Fibroblast of the aortic adventitia (primary cell): ENCODE data around the gene NBEAL2. TPM values are rescaled to one million over a fixed set of nuclear protein-coding genes. Genes with fewer than 3 reads are reported as not detected.

Source experiments
- DNase-seq: peaks from one replicate; pipeline ENCODE4 v3.0.0-alpha.2; 2010; ENCODE audit warnings: low read depth
- H3K4me3 ChIP-seq: 2 replicates; pipeline ENCODE4 v1.5.1; 2011; ENCODE audit warnings: low read depth, mild to moderate bottlenecking, control low read depth, low read length, moderate library complexity
- total RNA-seq: library from RNA; depleted of rRNA; stranded (reverse); fragments of >200 nt; gene quantifications from 2 replicates; pipeline ENCODE4 v1.2.3, GENCODE V29; 2012; ENCODE audit warnings: low replicate concordance
- TF ChIP-seq, protein P1 (sequence below): IDR thresholded peaks from 2 replicates; pipeline ENCODE4 v1.5.1; 2011; ENCODE audit warnings: mild to moderate bottlenecking, low read length, control low read depth, inconsistent platforms; ENCODE audit not compliant: insufficient read depth

Gene NBEAL2
- total RNA-seq, 1 donor: 4.4 TPM

DNA sequence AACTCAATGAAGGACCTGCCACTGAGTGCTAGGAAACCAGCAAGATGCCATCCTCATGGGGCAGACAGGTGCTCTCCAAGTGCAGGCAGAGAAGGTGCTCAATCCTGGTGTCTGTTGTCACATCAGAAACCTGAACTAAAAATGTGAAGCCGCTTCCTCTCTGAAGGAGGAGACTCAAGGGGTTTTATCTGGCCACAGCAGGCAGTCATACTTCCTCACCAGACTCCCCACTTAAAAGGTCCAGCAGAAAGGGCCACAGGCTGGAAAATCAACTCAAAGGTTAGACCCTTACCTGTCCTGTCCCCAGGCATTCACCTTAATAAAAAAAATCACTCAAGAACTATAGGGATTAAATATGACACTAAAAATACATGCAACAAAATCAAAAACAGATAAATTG, 7.7 kb upstream of the NBEAL2 start:
- no peak for DNase-seq
- no peak overlapping the region for H3K4me3 ChIP-seq
- TF ChIP-seq, protein P1, sequence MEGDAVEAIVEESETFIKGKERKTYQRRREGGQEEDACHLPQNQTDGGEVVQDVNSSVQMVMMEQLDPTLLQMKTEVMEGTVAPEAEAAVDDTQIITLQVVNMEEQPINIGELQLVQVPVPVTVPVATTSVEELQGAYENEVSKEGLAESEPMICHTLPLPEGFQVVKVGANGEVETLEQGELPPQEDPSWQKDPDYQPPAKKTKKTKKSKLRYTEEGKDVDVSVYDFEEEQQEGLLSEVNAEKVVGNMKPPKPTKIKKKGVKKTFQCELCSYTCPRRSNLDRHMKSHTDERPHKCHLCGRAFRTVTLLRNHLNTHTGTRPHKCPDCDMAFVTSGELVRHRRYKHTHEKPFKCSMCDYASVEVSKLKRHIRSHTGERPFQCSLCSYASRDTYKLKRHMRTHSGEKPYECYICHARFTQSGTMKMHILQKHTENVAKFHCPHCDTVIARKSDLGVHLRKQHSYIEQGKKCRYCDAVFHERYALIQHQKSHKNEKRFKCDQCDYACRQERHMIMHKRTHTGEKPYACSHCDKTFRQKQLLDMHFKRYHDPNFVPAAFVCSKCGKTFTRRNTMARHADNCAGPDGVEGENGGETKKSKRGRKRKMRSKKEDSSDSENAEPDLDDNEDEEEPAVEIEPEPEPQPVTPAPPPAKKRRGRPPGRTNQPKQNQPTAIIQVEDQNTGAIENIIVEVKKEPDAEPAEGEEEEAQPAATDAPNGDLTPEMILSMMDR: no peak

DNA sequence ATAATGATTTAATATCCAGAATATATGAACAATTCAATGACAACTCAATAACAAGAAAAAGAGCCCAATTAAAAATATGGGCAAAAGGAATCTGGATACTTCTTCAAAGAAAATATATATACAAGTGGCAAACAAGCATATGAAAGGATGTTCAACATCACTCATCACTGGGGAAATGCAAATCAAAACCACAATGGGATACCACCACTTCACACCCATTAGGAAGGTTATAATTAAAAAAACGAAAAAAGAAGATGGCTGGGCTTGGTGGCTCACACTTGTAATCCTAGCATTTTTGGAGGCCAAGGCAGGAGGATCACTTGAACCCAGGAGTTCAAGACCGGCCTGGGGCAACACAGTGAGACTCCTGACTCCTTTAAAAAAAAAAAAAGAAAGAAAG, 7.1 kb upstream of the NBEAL2 start:
- no peak overlapping the region for H3K4me3 ChIP-seq
- DNase-seq: no peak
- TF ChIP-seq, protein P1: no peak

DNA sequence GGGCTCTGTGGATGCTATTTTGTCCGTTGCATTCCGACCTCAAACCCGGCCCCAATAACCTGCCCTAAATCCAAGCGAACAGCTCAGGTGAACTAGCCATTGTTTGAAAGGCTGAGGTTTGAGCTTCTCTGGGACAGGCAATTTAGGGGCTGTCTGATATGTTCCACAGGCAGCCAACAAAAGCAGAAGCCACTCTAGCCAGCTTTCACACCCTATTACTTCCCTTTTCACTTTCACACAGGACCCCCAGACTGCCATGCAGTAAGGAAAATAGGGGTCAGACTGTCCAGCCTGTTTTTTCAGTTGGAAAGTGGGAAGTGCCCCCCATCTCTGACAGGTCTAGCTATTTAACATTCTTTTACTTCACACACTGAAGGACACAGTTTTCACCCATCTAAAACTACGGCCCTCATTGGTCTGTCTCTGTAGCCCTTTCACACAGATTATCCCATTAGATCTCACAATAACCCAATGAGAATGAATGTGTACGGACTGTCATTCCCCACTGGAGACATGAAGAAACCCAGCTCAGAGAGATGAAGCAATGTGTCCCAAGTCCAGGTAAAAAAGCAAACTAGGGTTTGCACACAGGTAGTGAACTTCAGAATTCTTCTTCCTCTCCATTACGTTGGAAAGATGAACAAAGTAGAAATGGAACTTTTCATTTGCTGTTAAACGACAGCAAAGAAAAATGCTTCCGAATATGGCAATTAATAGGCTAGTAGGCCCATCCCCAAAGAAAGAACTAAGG, 4.9 kb upstream of the NBEAL2 start:
- peak overlapping the region; percentile 5 for H3K4me3 ChIP-seq
- no peak for DNase-seq
- TF ChIP-seq, protein P1: no peak

DNA sequence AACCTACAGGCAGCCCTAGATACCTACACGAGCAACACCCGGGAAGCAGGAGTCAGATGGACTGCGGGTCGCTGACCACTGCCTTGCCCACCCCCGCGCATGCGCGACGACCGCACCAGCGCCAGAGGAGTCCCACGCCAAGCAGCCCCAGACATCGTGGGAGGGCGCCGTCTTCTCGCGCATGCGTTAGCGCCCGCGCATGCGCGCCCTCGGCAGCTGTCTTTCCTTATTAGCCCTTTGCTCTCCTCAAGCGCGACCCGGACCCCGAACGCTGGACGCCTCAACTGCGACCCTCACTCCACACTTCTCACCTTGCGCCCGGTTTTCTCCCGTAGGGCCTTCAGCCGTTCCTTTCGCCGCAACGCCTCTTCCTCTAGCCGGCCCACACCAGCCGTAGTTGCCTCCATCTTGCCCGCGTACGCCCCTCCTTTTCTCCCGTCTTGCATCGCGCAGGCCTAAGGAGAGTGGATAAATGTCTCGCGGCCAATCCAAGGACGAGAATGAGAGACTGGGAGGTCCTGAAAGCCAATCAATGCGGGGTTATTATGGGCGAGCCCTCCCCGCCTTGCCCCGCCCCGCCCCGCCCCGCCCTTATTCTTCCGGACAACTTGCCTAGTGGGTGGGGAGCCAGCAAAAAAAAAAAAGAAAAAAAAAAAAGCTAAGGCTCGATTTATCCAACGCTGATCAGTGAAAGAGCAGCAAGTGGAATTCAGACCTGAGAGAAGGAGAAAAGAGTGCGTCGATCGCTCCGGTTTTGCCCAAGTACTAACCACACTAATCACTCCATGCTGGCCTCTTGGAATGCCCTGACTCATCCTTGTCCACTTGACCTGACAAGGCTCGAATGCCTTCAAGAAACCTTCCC, 2.9 kb upstream of the NBEAL2 start, which contains the start of gene CCDC12:
Gene CCDC12, minus strand, starts transcription at position 420 of the 865 bp plus-strand sequence. Its CDS starts 13 bp downstream, at position 407.
- peak; percentile 99 for DNase-seq
- TF ChIP-seq, protein P1: no peak
- peak within 1 kb of the TSS; percentile 96 for H3K4me3 ChIP-seq

DNA sequence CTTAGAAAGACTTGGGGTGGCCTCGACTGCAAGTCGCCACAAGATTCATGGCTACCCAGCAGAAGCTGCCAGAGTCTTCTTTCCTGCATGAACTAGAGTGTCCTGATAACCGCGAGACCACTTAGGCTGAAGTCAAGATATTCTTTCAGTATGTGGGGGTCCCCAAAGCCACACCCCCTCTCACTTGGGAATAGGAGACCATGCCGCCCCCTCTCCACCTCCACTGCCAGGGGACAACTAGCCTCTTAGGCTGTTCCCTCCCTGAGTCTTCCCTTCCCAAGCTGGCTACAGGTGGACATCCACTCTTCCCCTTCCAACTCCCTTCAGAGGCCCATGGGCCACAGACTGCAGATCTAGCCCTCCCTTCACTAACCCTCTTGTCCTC, 1.7 kb upstream of the NBEAL2 start:
- no peak overlapping the region for H3K4me3 ChIP-seq
- DNase-seq: no peak
- TF ChIP-seq, protein P1: no peak

DNA sequence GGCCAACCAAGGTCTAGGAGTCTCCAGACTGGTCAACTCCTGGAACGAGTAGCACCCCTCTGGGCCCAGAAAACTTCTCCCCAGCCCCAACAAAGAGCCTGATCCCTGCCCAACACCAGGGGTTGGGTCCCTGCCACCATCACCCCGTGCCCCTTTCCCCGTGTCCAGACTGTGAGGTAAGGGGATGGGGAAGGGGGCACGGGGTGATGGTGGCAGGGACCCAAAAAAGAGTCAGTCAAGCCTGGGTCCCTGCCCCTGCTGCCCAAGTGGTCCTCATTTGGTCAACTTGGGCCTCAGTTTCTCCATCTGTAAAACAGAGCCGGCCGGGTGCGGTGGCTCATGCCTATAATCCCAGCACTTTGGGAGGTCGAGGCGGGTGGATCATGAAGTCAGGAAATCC, 1.1 kb upstream of the NBEAL2 start:
- DNase-seq: no peak
- no peak overlapping the region for H3K4me3 ChIP-seq
- TF ChIP-seq, protein P1: no peak
